H1 (cell line): ENCODE measurements around the gene ERO1B. TPM values are rescaled to one million over a fixed set of nuclear protein-coding genes. Genes with fewer than 3 reads are reported as not detected.

Experiments used
- BCL11A ChIP-seq, 2 experiments: IDR thresholded peaks; one replicate each; pipeline ENCODE4 v1.6.1; 2011; ENCODE audit warnings: low read depth in 2 of 2, low read length in 2 of 2, mild to moderate bottlenecking in 2 of 2
- GABPA ChIP-seq: IDR thresholded peaks from 2 replicates; pipeline ENCODE4 v1.6.1; 2011; ENCODE audit warnings: mild to moderate bottlenecking, low read length, moderate library complexity, borderline replicate concordance; ENCODE audit not compliant: insufficient read depth
- KDM5A ChIP-seq: fragments of 200-600 bp; IDR thresholded peaks from 2 replicates; pipeline ENCODE4 v1.7.1; 2012; ENCODE audit warnings: mild to moderate bottlenecking, low read length, inconsistent platforms, mixed read lengths
- PHF8 ChIP-seq: fragments of 200-600 bp; sonication (generic); conservative IDR thresholded peaks from 2 replicates; pipeline ENCODE4 v1.7.1; 2012; ENCODE audit warnings: low read depth, mild to moderate bottlenecking, inconsistent platforms, low read length, moderate library complexity
- POU5F1 ChIP-seq: IDR thresholded peaks from 2 replicates; pipeline ENCODE4 v1.6.1; 2011; ENCODE audit warnings: low read depth, mild to moderate bottlenecking, low read length, moderate library complexity
- SUZ12 ChIP-seq: fragments of 200-600 bp; sonication (generic); IDR thresholded peaks from 2 replicates; pipeline ENCODE4 v1.6.1; 2012; ENCODE audit warnings: mild to moderate bottlenecking, inconsistent platforms, low read length, moderate library complexity, mixed read lengths
- USF2 ChIP-seq: IDR thresholded peaks from 2 replicates; pipeline ENCODE4 v1.6.1; 2011; ENCODE audit warnings: low read length, improper control_type of control experiment
- ZNF274 ChIP-seq: IDR thresholded peaks from 2 replicates; pipeline ENCODE4 v1.7.0; 2012; ENCODE audit warnings: low read length, borderline replicate concordance; ENCODE audit errors: extremely low read depth
- polyA plus RNA-seq, 7 experiments: library from polyadenylated mRNA; depleted of rRNA in 3 of 7; stranded (reverse) in 5 of 7; unstranded in 2 of 7; fragments of >200 nt in 5 of 7; fragments of 200-250 nt in 2 of 7; gene quantifications; 1 replicate in 5 of 7; 2 replicates in 1 of 7; 4 replicates in 1 of 7; pipeline versions ENCODE4 v1.2.1 to v1.2.3, GENCODE V29; 2011 to 2013; ENCODE audit warnings: missing spikeins in 2 of 7, mixed read lengths in 2 of 7
- total RNA-seq: library from RNA; stranded (reverse); fragmentation: NEBNext Ultra II Directional; extraction: Animal tissue kit (Norgen Biotek cat#: 25700); gene quantifications from 2 replicates; pipeline ENCODE4 v1.2.1, GENCODE V29; 2021
- TF ChIP-seq, protein P1 (sequence below): fragments of 300-600 bp; sonication (generic); IDR thresholded peaks from 2 replicates; pipeline ENCODE4 v1.7.1; 2012; ENCODE audit warnings: low read length, moderate library complexity, mild to moderate bottlenecking, inconsistent platforms; ENCODE audit not compliant: insufficient replicate concordance

Gene ERO1B
- total and polyA plus RNA-seq, 2 of the 8 experiments (the other 6 are each of a cell fraction or from before 2014, with no cell fraction given) = 0.74 to 5.6 TPM

- TF ChIP-seq, protein P1, sequence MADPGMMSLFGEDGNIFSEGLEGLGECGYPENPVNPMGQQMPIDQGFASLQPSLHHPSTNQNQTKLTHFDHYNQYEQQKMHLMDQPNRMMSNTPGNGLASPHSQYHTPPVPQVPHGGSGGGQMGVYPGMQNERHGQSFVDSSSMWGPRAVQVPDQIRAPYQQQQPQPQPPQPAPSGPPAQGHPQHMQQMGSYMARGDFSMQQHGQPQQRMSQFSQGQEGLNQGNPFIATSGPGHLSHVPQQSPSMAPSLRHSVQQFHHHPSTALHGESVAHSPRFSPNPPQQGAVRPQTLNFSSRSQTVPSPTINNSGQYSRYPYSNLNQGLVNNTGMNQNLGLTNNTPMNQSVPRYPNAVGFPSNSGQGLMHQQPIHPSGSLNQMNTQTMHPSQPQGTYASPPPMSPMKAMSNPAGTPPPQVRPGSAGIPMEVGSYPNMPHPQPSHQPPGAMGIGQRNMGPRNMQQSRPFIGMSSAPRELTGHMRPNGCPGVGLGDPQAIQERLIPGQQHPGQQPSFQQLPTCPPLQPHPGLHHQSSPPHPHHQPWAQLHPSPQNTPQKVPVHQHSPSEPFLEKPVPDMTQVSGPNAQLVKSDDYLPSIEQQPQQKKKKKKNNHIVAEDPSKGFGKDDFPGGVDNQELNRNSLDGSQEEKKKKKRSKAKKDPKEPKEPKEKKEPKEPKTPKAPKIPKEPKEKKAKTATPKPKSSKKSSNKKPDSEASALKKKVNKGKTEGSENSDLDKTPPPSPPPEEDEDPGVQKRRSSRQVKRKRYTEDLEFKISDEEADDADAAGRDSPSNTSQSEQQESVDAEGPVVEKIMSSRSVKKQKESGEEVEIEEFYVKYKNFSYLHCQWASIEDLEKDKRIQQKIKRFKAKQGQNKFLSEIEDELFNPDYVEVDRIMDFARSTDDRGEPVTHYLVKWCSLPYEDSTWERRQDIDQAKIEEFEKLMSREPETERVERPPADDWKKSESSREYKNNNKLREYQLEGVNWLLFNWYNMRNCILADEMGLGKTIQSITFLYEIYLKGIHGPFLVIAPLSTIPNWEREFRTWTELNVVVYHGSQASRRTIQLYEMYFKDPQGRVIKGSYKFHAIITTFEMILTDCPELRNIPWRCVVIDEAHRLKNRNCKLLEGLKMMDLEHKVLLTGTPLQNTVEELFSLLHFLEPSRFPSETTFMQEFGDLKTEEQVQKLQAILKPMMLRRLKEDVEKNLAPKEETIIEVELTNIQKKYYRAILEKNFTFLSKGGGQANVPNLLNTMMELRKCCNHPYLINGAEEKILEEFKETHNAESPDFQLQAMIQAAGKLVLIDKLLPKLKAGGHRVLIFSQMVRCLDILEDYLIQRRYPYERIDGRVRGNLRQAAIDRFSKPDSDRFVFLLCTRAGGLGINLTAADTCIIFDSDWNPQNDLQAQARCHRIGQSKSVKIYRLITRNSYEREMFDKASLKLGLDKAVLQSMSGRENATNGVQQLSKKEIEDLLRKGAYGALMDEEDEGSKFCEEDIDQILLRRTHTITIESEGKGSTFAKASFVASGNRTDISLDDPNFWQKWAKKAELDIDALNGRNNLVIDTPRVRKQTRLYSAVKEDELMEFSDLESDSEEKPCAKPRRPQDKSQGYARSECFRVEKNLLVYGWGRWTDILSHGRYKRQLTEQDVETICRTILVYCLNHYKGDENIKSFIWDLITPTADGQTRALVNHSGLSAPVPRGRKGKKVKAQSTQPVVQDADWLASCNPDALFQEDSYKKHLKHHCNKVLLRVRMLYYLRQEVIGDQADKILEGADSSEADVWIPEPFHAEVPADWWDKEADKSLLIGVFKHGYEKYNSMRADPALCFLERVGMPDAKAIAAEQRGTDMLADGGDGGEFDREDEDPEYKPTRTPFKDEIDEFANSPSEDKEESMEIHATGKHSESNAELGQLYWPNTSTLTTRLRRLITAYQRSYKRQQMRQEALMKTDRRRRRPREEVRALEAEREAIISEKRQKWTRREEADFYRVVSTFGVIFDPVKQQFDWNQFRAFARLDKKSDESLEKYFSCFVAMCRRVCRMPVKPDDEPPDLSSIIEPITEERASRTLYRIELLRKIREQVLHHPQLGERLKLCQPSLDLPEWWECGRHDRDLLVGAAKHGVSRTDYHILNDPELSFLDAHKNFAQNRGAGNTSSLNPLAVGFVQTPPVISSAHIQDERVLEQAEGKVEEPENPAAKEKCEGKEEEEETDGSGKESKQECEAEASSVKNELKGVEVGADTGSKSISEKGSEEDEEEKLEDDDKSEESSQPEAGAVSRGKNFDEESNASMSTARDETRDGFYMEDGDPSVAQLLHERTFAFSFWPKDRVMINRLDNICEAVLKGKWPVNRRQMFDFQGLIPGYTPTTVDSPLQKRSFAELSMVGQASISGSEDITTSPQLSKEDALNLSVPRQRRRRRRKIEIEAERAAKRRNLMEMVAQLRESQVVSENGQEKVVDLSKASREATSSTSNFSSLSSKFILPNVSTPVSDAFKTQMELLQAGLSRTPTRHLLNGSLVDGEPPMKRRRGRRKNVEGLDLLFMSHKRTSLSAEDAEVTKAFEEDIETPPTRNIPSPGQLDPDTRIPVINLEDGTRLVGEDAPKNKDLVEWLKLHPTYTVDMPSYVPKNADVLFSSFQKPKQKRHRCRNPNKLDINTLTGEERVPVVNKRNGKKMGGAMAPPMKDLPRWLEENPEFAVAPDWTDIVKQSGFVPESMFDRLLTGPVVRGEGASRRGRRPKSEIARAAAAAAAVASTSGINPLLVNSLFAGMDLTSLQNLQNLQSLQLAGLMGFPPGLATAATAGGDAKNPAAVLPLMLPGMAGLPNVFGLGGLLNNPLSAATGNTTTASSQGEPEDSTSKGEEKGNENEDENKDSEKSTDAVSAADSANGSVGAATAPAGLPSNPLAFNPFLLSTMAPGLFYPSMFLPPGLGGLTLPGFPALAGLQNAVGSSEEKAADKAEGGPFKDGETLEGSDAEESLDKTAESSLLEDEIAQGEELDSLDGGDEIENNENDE = no peak
- TF ChIP-seq POU5F1 = no peak
- no peak for TF ChIP-seq KDM5A
- TF ChIP-seq PHF8 = no peak
- TF ChIP-seq SUZ12 = no peak
- no peak for TF ChIP-seq GABPA
- no peak for TF ChIP-seq ZNF274
- TF ChIP-seq BCL11A (IDR thresholded peaks at IDR 0.05; ENCODE audit: low read depth in 2 of 2, low read length in 2 of 2) = no peak
- no peak for TF ChIP-seq USF2
- TF ChIP-seq, all 59 proteins: peak for 0
Measured at GRCh38 chr1:236288620-236288976, 6.8 kb upstream of the ERO1B start (continued).
